H1 (cell line): ENCODE data around the gene CCL7.

Experiments used
- JUN ChIP-seq: IDR thresholded peaks from 2 replicates; pipeline ENCODE4 v1.6.1; 2011; ENCODE audit warnings: low read depth, mild to moderate bottlenecking, improper control_type of control experiment, low read length
- MAX ChIP-seq: IDR thresholded peaks from 2 replicates; pipeline ENCODE4 v1.6.1; 2012; ENCODE audit warnings: inconsistent platforms
- PHF8 ChIP-seq: fragments of 200-600 bp; sonication (generic); conservative IDR thresholded peaks from 2 replicates; pipeline ENCODE4 v1.7.1; 2012; ENCODE audit warnings: low read depth, mild to moderate bottlenecking, inconsistent platforms, low read length, moderate library complexity

GRCh38 chr17:34230342-34230741, 39.7 kb upstream of the CCL7 start:
- TF ChIP-seq MAX (no peak), PHF8 (no peak), JUN (no peak)
